ENCODE results near the gene FGD4. TPM values are rescaled to one million over a fixed set of nuclear protein-coding genes. Genes with fewer than 3 reads are reported as not detected.

Gene FGD4
- total RNA-seq, 4 donors from 2014 or later: 22.1 to 56.7 (median 38.0) TPM

- Histone ChIP-seq H3K27ac (no peak overlapping the region), H3K36me3 (peaks cover 0 to 97% of the 10 kb centered on the region in 2 donors), H3K4me3 (no peak overlapping the region), H3K4me1 (no peaks in the 10 kb centered on the region), H3K27me3 (no peaks in the 10 kb centered on the region), H3K9me3 (no peaks in the 10 kb centered on the region)
- WGBS, 2 donors (ENCODE audit: low coverage in 1 of 2): 89 to 90% methylated on average over 4 of the region's 4 CpGs
- no peak for ATAC-seq
- TF ChIP-seq EP300 (IDR thresholded peaks at IDR 0.05) (no peak), POLR2AphosphoS5 (IDR thresholded peaks at IDR 0.05) (no peak), POLR2A (IDR thresholded peaks at IDR 0.05) (no peak), CTCF (IDR thresholded peaks at IDR 0.05) (no peak)
Measured at GRCh38 chr12:32627976-32628375, 228.6 kb downstream of the FGD4 start.

- no peaks in the 10 kb centered on the region for H3K4me1 ChIP-seq
- H3K27me3 ChIP-seq: no peaks in the 10 kb centered on the region
- no peak for ATAC-seq
- no peak overlapping the region for H3K27ac ChIP-seq
- WGBS, 2 donors (ENCODE audit: low coverage in 1 of 2): 80 to 94% methylated on average over 6 of the region's 6 CpGs
- H3K36me3 ChIP-seq: peaks cover 0 to 85% of the 10 kb centered on the region in 2 donors
- TF ChIP-seq CTCF (IDR thresholded peaks at IDR 0.05) (no peak), EP300 (IDR thresholded peaks at IDR 0.05) (no peak), POLR2AphosphoS5 (IDR thresholded peaks at IDR 0.05) (no peak), POLR2A (IDR thresholded peaks at IDR 0.05) (no peak)
- no peak overlapping the region for H3K4me3 ChIP-seq
- H3K9me3 ChIP-seq: no peaks in the 10 kb centered on the region
Measured at GRCh38 chr12:32641287-32641901, 242.0 kb downstream of the FGD4 start.

GRCh38 chr12:32644431-32644830, 245.1 kb downstream of the FGD4 start:
- ATAC-seq: no peak
- no peak for TF ChIP-seq POLR2AphosphoS5 (IDR thresholded peaks at IDR 0.05)
- Histone ChIP-seq H3K36me3 (peaks cover 0 to 57% of the 10 kb centered on the region in 2 donors), H3K27ac (no peak overlapping the region), H3K4me1 (no peaks in the 10 kb centered on the region), H3K4me3 (no peak overlapping the region), H3K27me3 (no peaks in the 10 kb centered on the region), H3K9me3 (no peaks in the 10 kb centered on the region)
- 51 to 100% methylated on average over 2 of the region's 2 CpGs for WGBS, 2 donors (ENCODE audit: low coverage in 1 of 2)

- no peak for ATAC-seq
- 81 to 100% methylated on average over 2 to 3 of the region's 3 CpGs for WGBS, 2 donors (ENCODE audit: low coverage in 1 of 2)
- TF ChIP-seq POLR2AphosphoS5 (IDR thresholded peaks at IDR 0.05) (no peak), POLR2A (IDR thresholded peaks at IDR 0.05) (no peak), EP300 (IDR thresholded peaks at IDR 0.05) (no peak), CTCF (IDR thresholded peaks at IDR 0.05) (no peak)
- Histone ChIP-seq H3K4me1 (no peaks in the 10 kb centered on the region), H3K27me3 (no peaks in the 10 kb centered on the region), H3K4me3 (no peak overlapping the region), H3K27ac (no peak overlapping the region), H3K36me3 (peaks cover 0 to 29% of the 10 kb centered on the region in 2 donors), H3K9me3 (no peaks in the 10 kb centered on the region)
Measured at GRCh38 chr12:32647275-32647674, 247.9 kb downstream of the FGD4 start.

- no peaks in the 10 kb centered on the region for H3K4me1 ChIP-seq
- no peak overlapping the region for H3K27ac ChIP-seq
- no peaks in the 10 kb centered on the region for H3K9me3 ChIP-seq
- 0 to 79% methylated on average over 1 to 2 of the region's 2 CpGs for WGBS, 2 donors (ENCODE audit: low coverage in 1 of 2)
- H3K36me3 ChIP-seq: peaks cover 0 to 9% of the 10 kb centered on the region in 2 donors
- ATAC-seq: no peak
- TF ChIP-seq CTCF (IDR thresholded peaks at IDR 0.05): no peak
- no peak for TF ChIP-seq POLR2AphosphoS5 (IDR thresholded peaks at IDR 0.05)
- no peak for TF ChIP-seq POLR2A (IDR thresholded peaks at IDR 0.05)
- no peak for TF ChIP-seq EP300 (IDR thresholded peaks at IDR 0.05)
- H3K4me3 ChIP-seq: no peak overlapping the region
- no peaks in the 10 kb centered on the region for H3K27me3 ChIP-seq
Measured at GRCh38 chr12:32650508-32650907, 251.2 kb downstream of the FGD4 start.
